GM19468 (cell line): ENCODE data around the gene UFC1.

Experiments used
- ATAC-seq: cut with Tn5 transposase; IDR thresholded peaks from one replicate; pipeline ENCODE4 v1.9.1; 2021; ENCODE audit warnings: mild to moderate bottlenecking, moderate library complexity, moderate number of reproducible peaks; ENCODE audit not compliant: unreplicated experiment; ENCODE audit errors: extremely low read depth

The UFC1 gene

DNA sequence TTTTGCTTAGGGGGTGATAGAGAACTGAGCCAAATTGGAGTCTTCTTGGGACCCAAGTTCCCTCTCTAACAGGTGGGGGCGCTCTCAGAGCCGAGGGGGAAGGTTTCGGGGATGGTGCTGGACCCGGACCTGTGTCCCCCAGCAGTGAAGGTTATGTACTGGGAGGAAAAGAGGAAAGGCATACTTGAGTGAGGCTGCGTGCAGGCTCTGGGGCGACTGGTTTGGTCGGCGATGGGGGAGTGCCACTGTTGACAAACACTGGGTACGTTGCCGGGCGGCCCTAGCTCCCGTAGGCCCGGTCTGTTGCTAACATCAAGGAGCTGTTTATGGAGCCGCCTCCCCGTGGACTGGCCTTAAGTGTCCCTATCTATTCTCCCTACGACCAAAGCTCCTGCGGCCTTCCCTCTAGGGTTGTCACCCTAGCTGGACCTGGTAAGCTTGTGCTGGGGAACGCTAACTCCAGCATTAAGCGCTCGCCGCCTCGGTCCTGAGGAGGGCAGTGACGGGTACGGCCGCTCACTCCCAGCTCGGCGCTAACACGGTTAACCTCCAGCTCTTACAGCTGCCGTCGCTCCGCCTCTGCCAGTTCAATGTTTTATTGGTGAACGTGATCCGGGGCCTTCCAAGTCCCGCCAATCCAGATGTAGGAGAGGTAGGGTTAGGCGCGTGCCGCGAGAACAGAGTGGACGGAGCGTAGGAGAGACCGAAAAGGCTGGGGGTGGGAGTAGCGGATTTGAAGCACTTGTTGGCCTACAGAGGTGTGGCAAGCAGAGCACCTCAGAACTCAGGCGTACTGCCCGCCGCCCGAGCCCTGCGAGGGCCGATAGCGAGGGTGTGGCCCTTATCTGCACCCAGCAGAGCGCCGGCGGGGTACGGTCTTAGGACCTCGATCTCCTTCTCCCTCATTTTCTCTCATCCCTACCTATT, 12.2 kb downstream of the UFC1 start, which contains the start of gene PPOX:
Gene PPOX, plus strand, starts transcription at position 685 of the 927 bp plus-strand sequence. CDS start 422 bp downstream, outside the sequence.
- peak; percentile 94 for ATAC-seq

DNA sequence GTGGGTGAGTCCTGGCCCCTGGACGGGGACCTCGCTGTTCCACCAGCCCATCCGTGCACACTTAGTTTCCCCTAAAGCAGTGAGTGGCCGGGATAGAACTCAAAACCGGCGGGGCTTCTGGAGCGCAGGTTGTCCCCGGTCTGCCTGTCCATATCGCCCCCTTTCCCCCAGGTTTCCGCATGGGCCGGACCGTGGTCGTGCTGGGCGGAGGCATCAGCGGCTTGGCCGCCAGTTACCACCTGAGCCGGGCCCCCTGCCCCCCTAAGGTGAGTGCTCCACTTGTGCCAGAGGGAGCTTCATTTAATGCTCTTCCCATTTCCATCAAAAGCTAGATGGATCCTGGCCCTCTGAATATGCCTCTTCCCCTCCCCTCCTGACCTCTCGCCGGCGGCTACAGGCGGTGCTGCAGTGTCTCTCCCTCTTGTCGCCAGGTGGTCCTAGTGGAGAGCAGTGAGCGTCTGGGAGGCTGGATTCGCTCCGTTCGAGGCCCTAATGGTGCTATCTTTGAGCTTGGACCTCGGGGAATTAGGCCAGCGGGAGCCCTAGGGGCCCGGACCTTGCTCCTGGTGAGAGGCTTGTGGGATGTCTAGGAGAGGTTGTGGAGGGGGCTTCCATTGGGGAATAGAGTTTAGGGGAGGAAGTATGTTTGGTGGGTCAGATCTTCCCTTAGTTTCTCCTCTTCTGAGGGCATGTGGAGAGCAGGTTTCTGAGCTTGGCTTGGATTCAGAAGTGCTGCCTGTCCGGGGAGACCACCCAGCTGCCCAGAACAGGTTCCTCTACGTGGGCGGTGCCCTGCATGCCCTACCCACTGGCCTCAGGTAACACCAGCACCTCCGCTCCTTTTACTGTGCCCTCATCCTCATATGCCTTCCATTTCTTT, 13.1 kb downstream of the UFC1 start:
- no peak for ATAC-seq

DNA sequence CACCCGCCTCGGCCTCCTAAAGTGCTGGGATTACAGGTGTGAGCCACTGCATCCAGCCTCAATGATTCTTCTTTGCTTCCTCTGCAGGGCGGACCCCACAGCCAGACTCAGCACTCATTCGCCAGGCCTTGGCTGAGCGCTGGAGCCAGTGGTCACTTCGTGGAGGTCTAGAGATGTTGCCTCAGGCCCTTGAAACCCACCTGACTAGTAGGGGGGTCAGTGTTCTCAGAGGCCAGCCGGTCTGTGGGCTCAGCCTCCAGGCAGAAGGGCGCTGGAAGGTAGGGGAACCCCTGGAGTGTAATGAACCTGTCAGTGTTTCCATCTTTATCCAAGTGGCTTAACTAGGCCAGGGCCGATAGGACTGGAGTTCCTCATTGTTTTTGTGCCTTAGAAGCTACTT, 15.1 kb downstream of the UFC1 start:
- ATAC-seq = no peak

DNA sequence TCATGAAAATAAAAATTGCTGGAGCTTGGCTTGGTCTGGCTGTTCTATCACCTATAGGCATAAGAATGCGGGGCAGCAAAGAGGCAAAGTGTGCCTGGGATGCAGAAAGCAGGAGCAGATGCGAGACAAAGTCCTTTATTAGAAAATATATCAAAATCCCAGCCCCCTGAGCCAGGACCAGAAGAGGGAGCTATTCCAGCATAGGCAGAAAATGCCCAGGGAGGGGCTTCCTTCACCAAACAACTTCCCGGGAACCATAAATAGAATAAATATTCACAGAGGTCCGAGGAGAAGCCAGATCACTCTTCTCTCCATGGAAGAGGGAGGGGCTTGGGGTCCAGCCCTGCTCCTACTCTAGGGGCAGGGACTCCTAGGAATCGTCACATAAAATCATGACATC, 17.4 kb downstream of the UFC1 start:
- no peak for ATAC-seq

DNA sequence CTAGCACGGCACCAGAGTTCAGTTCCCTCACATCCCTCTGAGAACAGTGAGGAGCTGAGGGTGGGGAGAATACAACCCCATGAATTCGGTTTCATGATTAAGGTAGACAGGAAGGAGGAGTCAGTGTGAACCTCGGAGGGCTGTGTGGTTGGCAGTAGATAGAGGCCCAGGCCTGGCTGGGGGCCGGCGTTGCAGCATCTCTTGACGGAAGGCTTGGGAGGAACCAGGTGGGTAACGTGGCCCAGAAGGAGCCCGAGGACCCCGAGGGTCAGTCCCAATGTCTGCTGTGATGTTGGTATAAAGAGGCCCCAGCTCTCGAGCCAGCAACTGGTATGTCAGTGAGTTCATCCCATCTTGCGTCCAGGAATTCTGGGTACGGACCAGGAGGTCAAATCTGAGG, 17.9 kb downstream of the UFC1 start:
- no peak for ATAC-seq

DNA sequence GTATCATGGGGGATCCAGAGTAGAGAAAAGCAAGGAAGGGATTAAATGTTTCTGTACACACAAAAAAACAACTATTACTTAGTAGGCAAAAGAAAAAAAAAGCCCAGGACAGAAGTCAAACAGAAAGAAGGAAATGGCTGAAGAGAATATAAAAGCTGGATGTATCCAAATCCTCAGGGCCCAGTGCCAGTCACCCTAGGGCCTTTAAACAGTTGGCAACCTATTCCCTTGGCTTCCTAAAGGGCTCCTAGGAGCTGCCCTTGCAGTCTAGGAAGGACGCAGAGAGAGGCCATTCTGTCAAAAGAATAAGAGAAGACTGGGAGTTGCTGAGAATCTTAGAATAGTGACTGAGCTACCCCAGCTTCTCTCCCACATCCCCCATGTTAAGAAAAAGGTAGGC, 18.6 kb downstream of the UFC1 start:
- no peak for ATAC-seq

DNA sequence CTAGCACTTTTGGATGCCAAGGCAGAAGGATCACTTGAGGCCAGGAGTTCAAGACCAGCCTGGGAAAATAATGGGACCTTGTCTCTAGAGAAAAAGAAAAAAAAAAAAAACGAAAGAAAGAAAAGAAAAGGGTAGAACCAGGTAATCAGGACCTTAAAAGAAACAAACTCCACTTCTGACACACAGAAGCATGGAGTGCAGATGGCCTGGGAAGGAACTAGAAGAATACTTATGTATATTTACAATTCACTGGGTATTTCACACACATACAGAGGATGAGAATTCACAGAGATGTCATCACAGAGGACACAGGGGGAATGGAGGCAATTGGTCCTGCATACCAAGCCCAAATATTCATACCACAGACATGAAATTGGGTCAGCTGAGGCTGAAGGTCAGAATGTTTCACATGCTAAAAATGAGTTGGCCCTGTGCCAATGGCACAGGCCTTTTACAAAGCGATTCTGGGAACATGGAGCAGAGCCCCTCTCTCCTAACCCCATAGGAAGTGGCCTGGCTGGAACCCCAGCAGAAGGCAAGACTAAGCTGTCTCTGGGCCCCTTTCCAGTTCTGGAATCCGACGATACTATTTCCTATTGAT, 19.1 kb downstream of the UFC1 start:
- ATAC-seq = no peak

DNA sequence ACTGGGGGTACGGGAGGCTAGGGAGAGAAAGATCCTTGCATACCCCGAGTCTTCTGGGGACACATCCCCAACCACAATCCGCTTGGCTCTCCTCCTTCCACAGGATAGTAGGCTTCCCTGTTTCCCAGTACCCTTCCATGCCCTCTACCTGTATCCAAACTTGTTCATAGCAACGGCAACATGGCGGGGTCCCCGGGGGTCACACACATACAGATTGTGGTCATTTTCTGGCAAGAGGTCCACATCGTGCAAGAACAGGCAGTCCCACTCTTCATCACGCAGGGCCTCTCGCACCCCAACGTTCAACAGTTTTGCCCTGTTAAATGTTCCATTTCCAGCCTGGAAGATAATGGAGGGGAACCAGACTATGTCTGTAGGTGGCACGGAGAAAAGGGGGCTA, 19.9 kb downstream of the UFC1 start:
- ATAC-seq = no peak

DNA sequence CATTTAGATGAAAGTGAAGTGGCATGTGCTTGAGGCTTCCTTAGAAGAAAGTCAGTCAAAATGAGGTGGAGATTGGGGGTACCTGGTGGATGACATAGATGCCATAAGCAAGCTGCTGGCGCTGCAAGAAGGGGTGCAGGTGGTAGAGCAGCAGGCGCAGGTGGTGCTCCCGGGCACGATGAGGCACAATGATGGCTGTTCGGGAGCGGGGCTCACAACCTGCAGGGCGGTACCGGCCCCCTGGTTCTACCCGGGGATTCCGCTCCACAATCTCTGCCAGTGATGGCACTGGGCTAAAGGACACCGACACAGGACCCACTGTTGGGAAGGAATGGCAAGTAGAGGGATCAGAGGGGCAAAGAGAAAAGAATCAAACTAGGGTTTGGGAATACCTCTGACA, 21.1 kb downstream of the UFC1 start:
- ATAC-seq = no peak

DNA sequence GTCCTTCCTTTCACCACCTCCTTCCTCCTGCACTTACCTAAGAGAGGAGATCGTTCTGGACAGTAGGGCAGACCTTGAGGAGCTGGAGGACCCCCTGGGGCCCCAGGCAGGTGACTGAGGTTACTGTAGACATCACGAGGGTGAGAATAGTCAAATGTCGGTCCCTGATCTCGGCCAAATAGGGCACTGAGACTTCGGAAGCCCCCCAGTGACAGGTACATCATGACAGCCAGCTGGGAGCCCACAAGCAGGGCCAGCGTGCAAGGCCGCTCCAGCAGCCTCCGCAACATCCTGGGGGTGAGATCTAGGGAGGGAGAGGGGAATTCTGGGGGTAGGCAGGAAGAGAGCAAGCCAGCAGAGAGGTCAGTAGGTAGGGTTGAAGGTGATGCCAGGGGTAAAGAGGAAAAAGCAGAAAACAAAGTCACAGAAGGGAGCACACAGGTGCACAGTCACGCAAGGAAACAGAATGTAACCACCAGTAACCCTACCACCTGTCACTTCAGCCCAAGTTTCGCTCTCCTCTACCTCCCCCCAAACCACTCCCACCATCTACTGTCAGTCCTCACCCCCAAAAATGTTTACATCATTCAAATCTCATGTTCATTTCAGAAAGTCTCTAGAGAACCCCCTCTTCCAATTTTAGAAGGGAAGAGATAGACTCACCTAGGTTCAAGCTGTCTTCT, 22.1 kb downstream of the UFC1 start:
- no peak for ATAC-seq

DNA sequence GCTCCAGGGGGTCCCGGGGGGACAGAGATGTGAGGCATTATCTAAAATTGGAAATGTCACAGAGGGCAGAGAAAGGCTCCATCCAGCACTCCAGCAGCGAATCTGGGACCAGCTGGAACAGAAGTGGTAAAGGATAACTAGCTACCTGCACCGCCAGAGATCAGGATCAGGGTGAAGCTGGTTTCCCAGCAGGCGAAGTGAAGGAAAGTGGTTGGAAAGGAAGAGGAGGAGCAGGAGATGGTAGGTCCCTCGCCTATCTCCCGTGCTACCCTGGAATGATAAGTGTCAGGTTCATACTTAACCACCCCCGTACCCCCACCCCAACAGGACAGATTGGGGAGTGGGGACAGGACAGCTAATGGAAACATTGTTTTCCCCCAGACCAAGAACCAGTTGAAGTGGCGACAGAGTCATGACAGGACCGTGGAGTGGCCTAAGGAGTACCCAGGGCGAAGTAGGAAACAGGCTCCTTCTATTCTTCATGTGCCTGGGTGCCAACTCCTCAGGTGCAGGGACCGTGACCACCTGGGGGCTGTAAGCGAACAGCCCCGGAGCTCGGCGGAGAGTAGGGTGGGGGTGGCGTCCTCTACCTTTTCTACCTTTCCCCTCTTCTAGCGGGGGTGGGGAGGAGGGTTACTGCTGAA, 22.8 kb downstream of the UFC1 start:
- ATAC-seq = no peak

DNA sequence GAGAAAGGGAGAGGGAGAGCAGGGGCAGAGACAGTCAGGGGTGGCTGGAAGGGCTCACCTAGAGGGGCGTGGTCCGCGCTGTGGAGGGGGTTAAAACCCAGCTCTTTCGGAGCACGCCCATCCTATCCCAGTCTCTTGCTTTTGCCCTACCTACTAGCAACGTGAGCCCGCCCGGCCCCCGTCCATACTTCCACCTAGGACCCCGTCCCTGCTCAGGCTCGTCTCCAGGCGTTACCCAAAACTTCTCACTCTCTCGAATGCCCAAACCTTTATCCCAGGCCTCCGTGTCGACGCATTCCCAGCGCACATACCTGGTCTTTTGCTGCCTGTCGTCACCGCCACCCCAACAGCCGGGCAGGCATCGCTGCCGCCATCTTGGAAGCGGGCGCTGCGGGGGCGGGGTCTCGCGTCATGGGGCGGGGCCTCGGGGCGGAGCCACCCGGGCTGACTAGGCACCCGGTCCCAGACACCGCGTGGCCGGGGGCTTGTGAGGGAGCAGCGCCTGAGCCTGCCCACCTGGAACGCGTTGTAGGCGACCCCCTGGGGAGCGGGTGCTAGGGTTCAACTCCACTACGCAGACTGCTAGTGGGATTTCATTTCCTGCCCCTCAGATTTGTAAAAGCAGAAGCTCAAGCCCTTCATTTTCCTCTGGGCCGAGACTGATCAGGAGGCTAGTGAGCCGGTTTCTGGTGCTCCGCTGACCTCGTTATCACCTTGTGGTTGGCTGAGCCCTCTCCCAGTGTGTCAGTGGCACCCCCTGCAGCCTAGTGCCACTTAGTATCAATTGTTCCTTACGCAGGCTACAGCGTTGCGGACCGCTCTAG, 23.5 kb downstream of the UFC1 start, which contains the start of gene B4GALT3:
Gene B4GALT3, minus strand, starts transcription at position 396 of the 824 bp plus-strand sequence. CDS start 1,447 bp downstream, outside the sequence.
- ATAC-seq = no peak

DNA sequence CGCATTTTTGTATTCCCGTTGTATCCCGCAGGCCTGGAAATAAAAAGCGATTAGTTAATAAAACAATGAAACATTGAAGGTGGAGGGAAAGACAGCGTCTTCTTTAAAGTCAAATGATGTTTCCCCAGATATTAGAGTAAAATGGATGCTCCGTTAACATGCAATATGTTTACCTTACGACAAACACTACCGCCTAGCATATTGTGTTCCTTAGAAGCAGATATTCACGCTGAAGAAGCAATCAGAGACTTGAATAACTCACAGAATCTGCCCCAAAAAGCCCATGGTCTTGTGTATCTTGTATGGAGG, 24.1 kb downstream of the UFC1 start:
- no peak for ATAC-seq

DNA sequence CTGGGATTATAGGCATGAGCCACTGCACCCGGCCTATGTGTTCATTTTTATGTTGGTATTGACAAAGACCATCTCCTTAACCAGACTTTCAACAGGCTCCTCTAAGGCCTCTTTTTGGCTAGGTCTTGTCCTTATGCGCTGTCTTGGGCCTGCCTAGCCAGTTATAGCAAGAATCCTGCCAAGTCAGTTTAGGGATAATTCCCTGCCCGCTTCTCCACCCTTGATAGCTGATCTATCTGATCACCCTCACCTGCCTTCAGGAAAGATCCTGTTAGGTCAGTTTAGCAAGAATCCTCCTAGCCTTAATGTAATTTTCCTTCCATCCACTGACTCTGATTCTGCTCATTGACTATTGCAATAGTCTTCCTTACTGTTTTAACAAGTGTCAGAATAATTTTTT, 25.9 kb downstream of the UFC1 start:
- ATAC-seq = no peak

DNA sequence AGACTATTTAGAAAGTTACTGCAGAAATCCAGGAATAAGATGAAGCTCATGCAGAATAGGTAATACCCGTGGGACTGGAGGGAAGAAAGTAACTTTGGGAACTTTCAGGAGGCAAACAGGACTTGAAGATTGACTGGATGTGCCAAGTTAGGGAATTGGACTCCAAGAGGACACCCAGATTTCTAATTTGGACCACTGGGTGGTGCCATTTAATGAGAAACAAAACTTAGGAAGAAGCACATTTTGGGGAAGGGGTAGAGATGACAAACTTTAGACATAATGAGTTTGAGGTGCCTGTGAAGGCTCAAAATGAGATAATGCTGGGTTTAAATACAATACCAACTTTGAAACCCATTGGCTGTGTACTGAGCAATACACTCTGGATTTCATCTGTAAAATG, 26.9 kb downstream of the UFC1 start:
- no peak for ATAC-seq

DNA sequence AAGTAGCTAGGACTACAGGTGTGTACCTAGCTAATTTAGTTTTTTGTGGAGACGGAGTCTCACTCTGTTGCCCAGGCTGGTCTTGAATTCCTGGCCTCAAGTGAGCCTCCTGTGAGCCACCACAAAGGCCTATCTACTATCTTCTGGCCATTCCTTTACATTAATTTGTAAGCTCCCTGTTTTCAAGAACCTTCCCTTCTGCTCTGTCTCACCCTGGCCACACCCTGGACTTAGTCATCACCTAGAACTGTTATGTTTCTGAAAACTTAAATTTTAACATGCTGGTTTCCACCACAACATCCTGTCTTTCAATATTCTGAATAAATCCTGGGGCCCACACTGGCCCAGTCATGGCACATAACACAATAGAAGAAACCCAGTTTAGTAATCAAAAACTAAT, 28.4 kb downstream of the UFC1 start:
- ATAC-seq = no peak

DNA sequence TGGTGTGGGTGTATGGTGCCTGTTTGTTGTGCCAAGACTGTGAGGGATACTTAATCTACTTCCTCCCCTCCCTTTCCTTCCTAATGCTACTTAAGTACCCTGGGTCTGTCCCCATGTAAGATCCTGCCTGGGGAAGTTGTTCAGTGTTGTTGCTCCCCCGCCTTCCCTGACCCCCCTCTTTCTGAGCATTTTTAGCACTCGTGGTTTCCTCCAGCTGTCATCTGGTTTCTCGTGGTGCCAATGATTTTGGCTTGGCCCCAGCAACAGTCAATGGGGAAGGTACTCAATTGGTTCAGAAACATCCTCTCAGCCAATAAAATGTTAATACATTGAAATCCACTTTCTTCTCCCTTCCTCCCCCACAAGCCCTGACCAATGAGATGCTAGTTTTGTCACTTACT, 31.5 kb downstream of the UFC1 start:
- no peak for ATAC-seq

DNA sequence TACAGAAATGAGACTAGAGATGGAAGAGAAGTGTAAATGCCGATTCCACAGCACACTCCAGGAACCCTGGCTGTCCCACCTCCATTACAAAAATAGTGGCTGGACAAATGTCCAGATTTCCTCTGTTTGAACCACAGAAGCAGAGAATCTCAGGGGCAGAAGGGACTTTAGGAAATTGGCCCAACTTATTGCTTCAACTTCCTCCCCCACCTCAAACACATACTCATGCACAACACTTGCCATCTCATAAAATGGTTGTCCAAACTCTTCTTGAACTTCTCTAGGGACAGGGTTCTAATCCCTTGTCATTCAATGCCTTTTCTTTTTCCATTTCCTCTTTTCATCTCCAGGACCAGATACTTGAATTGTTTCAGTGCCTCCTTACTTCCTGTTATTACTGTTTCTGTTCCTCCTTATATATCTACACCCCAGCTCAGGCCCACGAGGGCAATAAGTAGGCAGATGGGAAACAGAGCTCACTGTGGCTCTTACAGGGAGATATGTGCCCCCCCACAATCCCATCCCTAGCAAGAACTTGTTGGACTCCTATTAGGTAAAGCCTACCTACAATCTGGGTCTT, 32.0 kb downstream of the UFC1 start:
- no peak for ATAC-seq

DNA sequence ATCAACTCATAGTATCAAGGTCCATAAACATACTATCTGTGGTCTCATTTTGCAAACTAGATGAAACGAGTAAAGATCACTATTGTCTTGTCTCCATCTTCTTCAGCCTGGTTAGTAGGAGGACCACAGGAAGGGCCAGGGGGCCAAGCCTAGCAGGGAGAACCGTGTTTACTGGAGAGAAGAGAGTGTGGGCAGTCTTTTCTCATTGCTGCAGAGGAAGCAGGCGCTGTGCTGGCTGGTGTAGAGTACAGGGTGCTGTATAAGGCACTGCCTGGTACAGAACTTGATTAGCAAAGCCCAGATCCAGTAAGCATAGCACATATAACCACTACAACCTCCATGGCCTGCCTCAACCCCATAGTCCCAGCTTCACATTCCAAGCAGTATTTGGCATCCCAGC, 33.5 kb downstream of the UFC1 start:
- no peak for ATAC-seq
